Nephron progenitor cell (in vitro differentiated cells): ENCODE data around the gene PTMA.

Experiments
- DNase-seq: peaks from one replicate; pipeline ENCODE4 v3.0.0; 2021
- H3K27ac Mint-ChIP-seq: 2 replicates; pipeline ENCODE4 v1.8.0; 2021; ENCODE audit warnings: mild to moderate bottlenecking, moderate library complexity, mixed read lengths
- H3K27me3 Mint-ChIP-seq: 2 replicates; pipeline ENCODE4 v1.8.0; 2021; ENCODE audit warnings: mild to moderate bottlenecking, low read depth, mixed read lengths; ENCODE audit not compliant: poor library complexity
- H3K36me3 Mint-ChIP-seq: 2 replicates; pipeline ENCODE4 v1.8.0; 2021; ENCODE audit warnings: low read depth, mixed read lengths
- H3K4me1 Mint-ChIP-seq: 2 replicates; pipeline ENCODE4 v1.8.0; 2021; ENCODE audit warnings: mixed read lengths
- H3K4me3 Mint-ChIP-seq: 2 replicates; pipeline ENCODE4 v1.8.0; 2021; ENCODE audit warnings: mild to moderate bottlenecking, moderate library complexity, mixed read lengths
- H3K9me3 Mint-ChIP-seq: 2 replicates; pipeline ENCODE4 v1.8.0; 2021; ENCODE audit warnings: mild to moderate bottlenecking, moderate library complexity, mixed read lengths
- TF ChIP-seq, protein P1 (sequence below): fragments of 200-600 bp; sonication (generic); IDR thresholded peaks from 2 replicates; pipeline ENCODE4 v1.5.0; 2021; ENCODE audit warnings: antibody characterized with exemption

The PTMA gene

DNA sequence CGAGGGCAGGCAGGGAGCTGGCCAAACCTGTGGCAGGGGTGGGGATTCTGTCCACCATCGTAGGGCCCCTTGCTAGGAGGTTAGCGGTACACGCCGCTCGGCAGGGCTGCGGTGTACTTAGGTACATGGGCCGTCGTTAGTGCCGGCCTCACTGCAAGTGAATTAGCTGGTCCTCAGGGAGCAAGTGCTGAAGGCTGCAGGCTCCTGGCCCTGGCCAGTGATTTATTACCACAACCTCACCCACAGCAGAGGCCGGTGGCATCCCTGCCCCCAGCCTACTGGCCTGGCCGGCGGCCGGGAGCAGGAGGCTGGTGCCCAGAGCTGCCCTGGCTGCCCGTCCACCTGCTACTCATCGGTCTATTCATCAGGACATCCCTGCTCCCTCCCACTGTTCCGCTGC lies 19.6 kb upstream of the PTMA start:
- H3K4me1 Mint-ChIP-seq, result peaks cover 51% of the 10 kb centered on the region
- peaks cover 3% of the 10 kb centered on the region for H3K27me3 Mint-ChIP-seq
- no peaks in the 10 kb centered on the region for H3K9me3 Mint-ChIP-seq
- H3K36me3 Mint-ChIP-seq, result no peaks in the 10 kb centered on the region
- TF ChIP-seq, protein P1, sequence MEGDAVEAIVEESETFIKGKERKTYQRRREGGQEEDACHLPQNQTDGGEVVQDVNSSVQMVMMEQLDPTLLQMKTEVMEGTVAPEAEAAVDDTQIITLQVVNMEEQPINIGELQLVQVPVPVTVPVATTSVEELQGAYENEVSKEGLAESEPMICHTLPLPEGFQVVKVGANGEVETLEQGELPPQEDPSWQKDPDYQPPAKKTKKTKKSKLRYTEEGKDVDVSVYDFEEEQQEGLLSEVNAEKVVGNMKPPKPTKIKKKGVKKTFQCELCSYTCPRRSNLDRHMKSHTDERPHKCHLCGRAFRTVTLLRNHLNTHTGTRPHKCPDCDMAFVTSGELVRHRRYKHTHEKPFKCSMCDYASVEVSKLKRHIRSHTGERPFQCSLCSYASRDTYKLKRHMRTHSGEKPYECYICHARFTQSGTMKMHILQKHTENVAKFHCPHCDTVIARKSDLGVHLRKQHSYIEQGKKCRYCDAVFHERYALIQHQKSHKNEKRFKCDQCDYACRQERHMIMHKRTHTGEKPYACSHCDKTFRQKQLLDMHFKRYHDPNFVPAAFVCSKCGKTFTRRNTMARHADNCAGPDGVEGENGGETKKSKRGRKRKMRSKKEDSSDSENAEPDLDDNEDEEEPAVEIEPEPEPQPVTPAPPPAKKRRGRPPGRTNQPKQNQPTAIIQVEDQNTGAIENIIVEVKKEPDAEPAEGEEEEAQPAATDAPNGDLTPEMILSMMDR, result no peak
- no peak overlapping the region for H3K27ac Mint-ChIP-seq
- H3K4me3 Mint-ChIP-seq, result no peak overlapping the region
- no peak for DNase-seq

DNA sequence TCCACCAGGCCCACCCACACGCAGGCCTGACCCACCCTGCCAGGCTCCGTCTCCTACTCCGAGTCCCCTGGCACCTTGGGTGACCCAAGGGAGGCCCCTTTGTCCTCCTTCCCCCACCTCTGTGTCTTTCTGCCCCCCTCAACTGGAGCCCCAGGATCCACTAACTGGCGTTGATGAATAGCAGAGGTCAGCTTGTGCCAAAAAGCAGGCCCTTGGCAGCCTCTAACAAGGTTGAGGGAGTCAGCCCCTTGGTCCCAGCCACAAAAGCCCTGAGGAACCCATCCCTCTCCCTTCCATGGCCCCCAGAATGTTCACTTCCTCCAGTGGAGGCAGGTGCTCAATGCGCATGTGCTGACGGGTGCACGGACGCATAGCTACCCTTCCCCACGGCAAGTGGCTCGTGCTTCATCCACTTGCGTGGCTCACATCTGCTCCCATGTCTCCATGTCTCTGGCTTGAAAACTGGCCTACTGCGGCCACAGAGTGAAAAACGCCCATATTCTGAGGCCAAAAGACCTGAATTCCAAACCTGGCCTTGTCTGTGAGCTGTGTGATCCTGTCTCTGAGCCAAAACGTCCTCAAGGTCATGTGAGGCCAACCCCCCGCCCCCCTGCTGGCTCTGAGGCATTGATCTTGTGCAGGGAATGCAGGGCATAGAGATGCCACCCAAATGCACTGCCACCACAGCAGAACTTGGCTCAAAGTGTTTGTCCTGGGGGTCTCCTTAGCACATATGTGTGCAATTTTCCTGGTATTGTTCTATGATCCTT lies 19.0 kb upstream of the PTMA start:
- peak overlapping the region; percentile 66 for H3K27ac Mint-ChIP-seq
- H3K36me3 Mint-ChIP-seq, result no peaks in the 10 kb centered on the region

DNA sequence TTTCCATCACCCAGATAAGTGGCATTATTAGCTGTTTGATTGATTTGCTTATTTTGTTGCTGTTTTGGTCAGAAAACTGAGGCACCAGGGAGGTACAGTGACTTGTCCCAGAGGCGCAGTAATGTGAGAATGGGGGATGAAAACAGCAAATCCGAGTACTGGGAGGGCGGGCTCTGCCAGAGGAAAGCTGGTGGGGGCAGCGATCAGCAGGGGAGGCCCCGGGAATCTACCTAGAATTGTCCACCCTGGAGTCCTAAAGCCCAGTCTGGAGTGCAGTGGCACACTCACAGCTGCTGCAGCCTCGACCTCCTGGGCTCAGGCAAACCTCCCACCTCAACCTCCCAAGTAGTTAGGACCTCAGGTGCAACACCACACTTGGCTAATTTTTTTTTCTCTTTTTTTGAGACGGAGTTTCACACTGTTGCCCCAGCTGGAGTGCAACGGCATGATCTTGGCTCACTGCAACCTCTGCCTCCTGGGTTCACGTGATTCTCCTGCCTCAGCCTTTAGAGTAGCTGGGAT lies 17.0 kb upstream of the PTMA start:
- no peak overlapping the region for H3K4me3 Mint-ChIP-seq
- no peak overlapping the region for H3K27ac Mint-ChIP-seq
- no peaks in the 10 kb centered on the region for H3K36me3 Mint-ChIP-seq
- peaks cover 3% of the 10 kb centered on the region for H3K27me3 Mint-ChIP-seq
- no peaks in the 10 kb centered on the region for H3K9me3 Mint-ChIP-seq
- peaks cover 50% of the 10 kb centered on the region for H3K4me1 Mint-ChIP-seq
- DNase-seq, result no peak
- TF ChIP-seq, protein P1, result no peak

More for the DNA sequence above, 19.0 kb upstream of the PTMA start:
- H3K4me1 Mint-ChIP-seq, result peaks cover 57% of the 10 kb centered on the region
- no peak overlapping the region for H3K4me3 Mint-ChIP-seq
- peaks cover 3% of the 10 kb centered on the region for H3K27me3 Mint-ChIP-seq
- no peak for DNase-seq
- TF ChIP-seq, protein P1, result no peak
- no peaks in the 10 kb centered on the region for H3K9me3 Mint-ChIP-seq

DNA sequence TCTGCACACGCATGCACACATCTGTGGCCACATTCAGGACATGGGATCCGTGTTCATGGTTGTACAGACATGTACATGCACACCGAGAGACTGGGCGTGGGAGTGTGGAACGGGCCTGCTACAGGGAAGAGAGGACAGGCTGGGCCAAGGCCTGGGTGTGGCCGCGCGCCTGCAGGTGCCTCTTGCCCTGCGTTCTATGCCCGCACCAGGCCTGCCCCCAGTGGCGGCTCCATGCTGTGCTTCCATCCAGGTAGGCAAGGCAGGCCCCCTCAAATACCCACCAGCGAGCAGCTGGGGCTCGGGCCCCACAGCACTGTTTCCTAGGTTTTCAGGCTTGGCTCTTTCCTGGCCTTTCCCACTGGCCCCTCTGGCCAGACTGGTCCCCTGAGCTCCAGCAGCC lies 15.5 kb upstream of the PTMA start:
- H3K4me3 Mint-ChIP-seq, result no peak overlapping the region
- no peaks in the 10 kb centered on the region for H3K9me3 Mint-ChIP-seq
- H3K27ac Mint-ChIP-seq, result no peak overlapping the region
- no peaks in the 10 kb centered on the region for H3K36me3 Mint-ChIP-seq
- peaks cover 3% of the 10 kb centered on the region for H3K27me3 Mint-ChIP-seq
- DNase-seq, result no peak
- TF ChIP-seq, protein P1, result no peak
- peaks cover 37% of the 10 kb centered on the region for H3K4me1 Mint-ChIP-seq

DNA sequence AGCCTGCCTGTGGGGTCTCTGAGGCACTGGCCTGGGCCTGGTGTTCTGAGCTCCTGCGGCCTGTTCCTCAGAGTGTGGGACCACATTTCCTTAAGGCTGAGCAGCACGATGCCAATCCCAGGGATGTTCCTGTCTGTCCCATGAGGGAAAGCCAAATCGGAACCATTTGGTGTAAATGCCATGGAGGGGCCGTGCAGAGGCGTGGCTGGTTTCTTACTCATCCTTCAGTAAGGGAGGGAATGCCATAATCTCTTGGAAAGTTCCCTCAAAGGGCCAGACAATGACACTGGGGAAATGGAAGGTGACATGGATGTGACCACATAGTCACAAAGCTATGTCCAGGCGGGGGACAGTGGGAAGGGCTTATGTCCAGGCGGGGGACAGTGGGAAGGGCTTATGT lies 14.4 kb upstream of the PTMA start:
- TF ChIP-seq, protein P1, result no peak
- H3K4me3 Mint-ChIP-seq, result no peak overlapping the region
- H3K9me3 Mint-ChIP-seq, result no peaks in the 10 kb centered on the region
- H3K27me3 Mint-ChIP-seq, result peaks cover 3% of the 10 kb centered on the region
- peaks cover 26% of the 10 kb centered on the region for H3K4me1 Mint-ChIP-seq
- H3K36me3 Mint-ChIP-seq, result no peaks in the 10 kb centered on the region
- no peak for DNase-seq
- H3K27ac Mint-ChIP-seq, result no peak overlapping the region

DNA sequence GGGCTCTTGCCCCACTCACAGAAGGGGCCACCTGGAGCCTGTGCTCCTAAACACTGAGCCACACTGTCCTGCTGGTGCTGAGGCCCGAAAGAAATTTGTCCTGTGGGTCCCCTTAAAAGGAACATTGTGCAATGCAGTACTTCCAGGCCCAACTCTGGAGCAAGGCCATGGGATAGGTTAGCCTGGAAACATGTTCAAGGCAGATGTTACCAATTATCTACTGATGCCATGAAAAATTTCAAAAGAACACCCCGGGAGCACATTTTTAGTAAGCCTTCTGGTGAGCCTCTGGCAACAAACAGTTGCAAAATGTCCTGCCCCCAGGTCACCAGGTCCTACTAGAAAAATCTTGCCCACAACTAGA lies 12.3 kb upstream of the PTMA start:
- no peak overlapping the region for H3K27ac Mint-ChIP-seq
- H3K4me3 Mint-ChIP-seq, result no peak overlapping the region
- TF ChIP-seq, protein P1, result no peak
- H3K4me1 Mint-ChIP-seq, result peaks cover 16% of the 10 kb centered on the region
- no peaks in the 10 kb centered on the region for H3K9me3 Mint-ChIP-seq
- H3K27me3 Mint-ChIP-seq, result peaks cover 9% of the 10 kb centered on the region
- DNase-seq, result no peak
- H3K36me3 Mint-ChIP-seq, result no peaks in the 10 kb centered on the region
